ENCODE data around the gene TRPC6. TPM values are rescaled to one million over a fixed set of nuclear protein-coding genes. Genes with fewer than 3 reads are reported as not detected.

TRPC6 gene
- total and polyA plus RNA-seq, 2 experiments from 2014 or later, result 0.13 to 4.8 TPM

GRCh38 chr11:101487775-101488174 lies 96.0 kb downstream of the TRPC6 start:
- H3K9me3 ChIP-seq (ENCODE audit: low read depth), result no peaks in the 10 kb centered on the region
- H3K4me3 ChIP-seq, result no peak overlapping the region
- H3K9me2 ChIP-seq (replicated peaks; ENCODE audit: insufficient read depth), result no peaks in the 10 kb centered on the region
- no peak for TF ChIP-seq EZH2phosphoT487 (IDR thresholded peaks at IDR 0.05; ENCODE audit: low read depth, severe bottlenecking, unreplicated experiment)
- no peak for TF ChIP-seq EZH2 (IDR thresholded peaks at IDR 0.05; ENCODE audit: borderline replicate concordance)
- TF ChIP-seq CTCF (IDR thresholded peaks at IDR 0.05; ENCODE audit: poor library complexity), result no peak
- H3K4me1 ChIP-seq (ENCODE audit: insufficient read depth), result no peaks in the 10 kb centered on the region
- no peaks in the 10 kb centered on the region for H3K79me2 ChIP-seq
- DNase-seq (ENCODE audit: low spot score), result no peak
- no peaks in the 10 kb centered on the region for H3K27me3 ChIP-seq
- WGBS (ENCODE audit: low lambda C conversion rate, missing lambda C conversion rate), result 68% methylated on average over 2 of the region's 2 CpGs
- H2AFZ ChIP-seq, result no peak overlapping the region
- H3K36me3 ChIP-seq (replicated peaks; ENCODE audit: insufficient read depth, low read depth), result no peaks in the 10 kb centered on the region
- no peak overlapping the region for H3K4me2 ChIP-seq
- no peaks in the 10 kb centered on the region for H4K20me1 ChIP-seq (ENCODE audit: insufficient read depth, poor library complexity, severe bottlenecking)
- no peak overlapping the region for H3K27ac ChIP-seq

GRCh38 chr11:101482556-101483124 lies 101.2 kb downstream of the TRPC6 start:
- Histone ChIP-seq H3K4me2 (no peak overlapping the region), H3K9me3 (ENCODE audit: low read depth) (no peaks in the 10 kb centered on the region), H3K4me1 (ENCODE audit: insufficient read depth) (no peaks in the 10 kb centered on the region), H3K27me3 (no peaks in the 10 kb centered on the region), H3K9me2 (replicated peaks; ENCODE audit: insufficient read depth) (no peaks in the 10 kb centered on the region), H3K79me2 (no peaks in the 10 kb centered on the region), H4K20me1 (ENCODE audit: insufficient read depth, poor library complexity, severe bottlenecking) (no peaks in the 10 kb centered on the region), H3K27ac (no peak overlapping the region), H3K4me3 (no peak overlapping the region), H2AFZ (no peak overlapping the region), H3K36me3 (replicated peaks; ENCODE audit: insufficient read depth, low read depth) (no peaks in the 10 kb centered on the region)
- TF ChIP-seq EZH2phosphoT487 (IDR thresholded peaks at IDR 0.05; ENCODE audit: low read depth, severe bottlenecking, unreplicated experiment), result no peak
- TF ChIP-seq EZH2 (IDR thresholded peaks at IDR 0.05; ENCODE audit: borderline replicate concordance), result no peak
- no peak for TF ChIP-seq CTCF (IDR thresholded peaks at IDR 0.05; ENCODE audit: poor library complexity)
- 19% methylated on average over 4 of the region's 4 CpGs for WGBS (ENCODE audit: low lambda C conversion rate, missing lambda C conversion rate)
- no peak for DNase-seq (ENCODE audit: low spot score)

- no peaks in the 10 kb centered on the region for H3K9me2 ChIP-seq (replicated peaks; ENCODE audit: insufficient read depth)
- H3K79me2 ChIP-seq, result no peaks in the 10 kb centered on the region
- peak overlapping the region; percentile 31 for H3K27ac ChIP-seq
- no peaks in the 10 kb centered on the region for H4K20me1 ChIP-seq (ENCODE audit: insufficient read depth, poor library complexity, severe bottlenecking)
- no peak for DNase-seq (ENCODE audit: low spot score)
- H3K36me3 ChIP-seq (replicated peaks; ENCODE audit: insufficient read depth, low read depth), result no peaks in the 10 kb centered on the region
- peak overlapping the region; percentile 1 for H2AFZ ChIP-seq
- H3K4me1 ChIP-seq (ENCODE audit: insufficient read depth), result no peaks in the 10 kb centered on the region
- H3K9me3 ChIP-seq (ENCODE audit: low read depth), result no peaks in the 10 kb centered on the region
- 54% methylated on average over 13 of the region's 13 CpGs for WGBS (ENCODE audit: low lambda C conversion rate, missing lambda C conversion rate)
- no peak overlapping the region for H3K4me3 ChIP-seq
- H3K27me3 ChIP-seq, result no peaks in the 10 kb centered on the region
- TF ChIP-seq EZH2phosphoT487 (IDR thresholded peaks at IDR 0.05; ENCODE audit: low read depth, severe bottlenecking, unreplicated experiment) (no peak), CTCF (IDR thresholded peaks at IDR 0.05; ENCODE audit: poor library complexity) (no peak), EZH2 (IDR thresholded peaks at IDR 0.05; ENCODE audit: borderline replicate concordance) (no peak)
- no peak overlapping the region for H3K4me2 ChIP-seq
Measured at GRCh38 chr11:101478587-101479369, 105.0 kb downstream of the TRPC6 start.

Data from hepatocyte (in vitro differentiated cells).